Keratinocyte (primary cell): Measurements from ENCODE around the gene SYNE1. TPM values are rescaled to one million over a fixed set of nuclear protein-coding genes. Genes with fewer than 3 reads are reported as not detected.

Experiments used
- DNase-seq: peaks from one replicate; pipeline ENCODE4 v3.0.0-alpha.2; 2011; ENCODE audit warnings: low read depth, missing footprints, low spot score
- FAIRE-seq: peaks from 2 replicates; lab custom pipeline; 2011; peaks lifted over from hg19 to GRCh38; lab: Jason Lieb, UNC
- H2AFZ ChIP-seq: 2 replicates; pipeline ENCODE4 v1.6.0; 2012; ENCODE audit warnings: low read length, control low read depth, inconsistent platforms; ENCODE audit not compliant: control insufficient read depth
- H3K27ac ChIP-seq: 2 replicates; pipeline ENCODE4 v1.5.1; 2011; ENCODE audit warnings: low read length; ENCODE audit not compliant: control insufficient read depth, insufficient read depth
- H3K27me3 ChIP-seq: 3 replicates; pipeline ENCODE4 v1.6.0; 2011; ENCODE audit warnings: low read length; ENCODE audit not compliant: control insufficient read depth, insufficient read depth; ENCODE audit errors: extremely low read depth
- H3K36me3 ChIP-seq, 2 experiments: 2 replicates in 1 of 2; 3 replicates in 1 of 2; pipeline ENCODE4 v1.5.1; 2011; ENCODE audit warnings: low read length in 2 of 2, mild to moderate bottlenecking in 1 of 2; ENCODE audit not compliant: control insufficient read depth in 2 of 2, insufficient read depth in 2 of 2; ENCODE audit errors: extremely low read depth in 1 of 2
- H3K4me1 ChIP-seq: 3 replicates; pipeline ENCODE4 v1.5.1; 2011; ENCODE audit warnings: low read length; ENCODE audit not compliant: control insufficient read depth, insufficient read depth; ENCODE audit errors: extremely low read depth
- H3K4me2 ChIP-seq: 3 replicates; pipeline ENCODE4 v1.6.0; 2011; ENCODE audit warnings: low read depth, low read length; ENCODE audit not compliant: control insufficient read depth, insufficient read depth; ENCODE audit errors: extremely low read depth
- H3K4me3 ChIP-seq, 3 experiments: fragments of 200-600 bp in 1 of 3; sonication (generic) in 1 of 3; 2 replicates in 2 of 3; 3 replicates in 1 of 3; pipeline ENCODE4 v1.5.1; 2011 to 2016; ENCODE audit warnings: low read length in 3 of 3, mild to moderate bottlenecking in 3 of 3, control low read depth in 2 of 3, inconsistent platforms in 1 of 3, low read depth in 1 of 3, mixed read lengths in 1 of 3, mixed run types in 1 of 3, moderate library complexity in 1 of 3; ENCODE audit not compliant: control insufficient read depth in 2 of 3, insufficient read depth in 2 of 3; ENCODE audit errors: extremely low read depth in 1 of 3
- H3K79me2 ChIP-seq: 2 replicates; pipeline ENCODE4 v1.6.0; 2012; ENCODE audit warnings: low read length; ENCODE audit not compliant: control insufficient read depth, insufficient read depth
- H3K9ac ChIP-seq: 3 replicates; pipeline ENCODE4 v1.6.0; 2011; ENCODE audit warnings: low read length; ENCODE audit not compliant: control insufficient read depth, insufficient read depth; ENCODE audit errors: extremely low read depth
- H3K9me1 ChIP-seq: 3 replicates; pipeline ENCODE4 v1.6.0; 2011; ENCODE audit warnings: low read length; ENCODE audit not compliant: control insufficient read depth, insufficient read depth; ENCODE audit errors: extremely low read depth
- H3K9me3 ChIP-seq: 2 replicates; pipeline ENCODE4 v1.5.1; 2012; ENCODE audit warnings: low read depth, low read length; ENCODE audit not compliant: control insufficient read depth
- H4K20me1 ChIP-seq: 3 replicates; pipeline ENCODE4 v1.6.0; 2011; ENCODE audit warnings: low read length; ENCODE audit not compliant: control insufficient read depth, insufficient read depth; ENCODE audit errors: extremely low read depth
- EZH2 ChIP-seq: IDR thresholded peaks from one replicate; pipeline ENCODE4 v1.6.1; 2012; ENCODE audit warnings: inconsistent platforms, mild to moderate bottlenecking, low read length, moderate library complexity
- dilution Hi-C: fragments of 300-500 bp; cut with MboI; formaldehyde crosslinking; loops from one replicate; pipeline ENCODE4 v1.7.0; 2020; ENCODE audit warnings: low sequenced_read_pairs; ENCODE audit not compliant: extremely low pct_ligation_motif_present
- polyA plus RNA-seq, 5 experiments: library from polyadenylated mRNA; depleted of rRNA in 3 of 5; stranded (reverse) in 3 of 5; stranded (forward) in 1 of 5; unstranded in 1 of 5; fragments of >200 nt; gene quantifications; 1 replicate in 1 of 5; 2 replicates in 3 of 5; 3 replicates in 1 of 5; pipeline versions ENCODE4 v1.2.1 to v1.2.3, GENCODE V29; 2011 to 2012; ENCODE audit warnings: missing spikeins in 2 of 5, low read depth in 1 of 5, low replicate concordance in 1 of 5
- TF ChIP-seq, protein P1 (sequence below), 3 experiments: IDR thresholded peaks in 1 of 3; conservative IDR thresholded peaks in 1 of 3; optimal IDR thresholded peaks in 1 of 3; 2 replicates in 2 of 3; 3 replicates in 1 of 3; pipeline versions ENCODE3 to v1.5.1; 2011; ENCODE audit warnings: low read length in 3 of 3, mild to moderate bottlenecking in 3 of 3, moderate library complexity in 2 of 3, control low read depth in 1 of 3, inconsistent platforms in 1 of 3; ENCODE audit not compliant: insufficient read depth in 2 of 3; ENCODE audit errors: extremely low read depth in 1 of 3

SYNE1 gene
- polyA plus RNA-seq, 1 donor (not counting 4 experiments of a cell fraction or from before 2014, with no cell fraction given) = 4.0 TPM

DNA sequence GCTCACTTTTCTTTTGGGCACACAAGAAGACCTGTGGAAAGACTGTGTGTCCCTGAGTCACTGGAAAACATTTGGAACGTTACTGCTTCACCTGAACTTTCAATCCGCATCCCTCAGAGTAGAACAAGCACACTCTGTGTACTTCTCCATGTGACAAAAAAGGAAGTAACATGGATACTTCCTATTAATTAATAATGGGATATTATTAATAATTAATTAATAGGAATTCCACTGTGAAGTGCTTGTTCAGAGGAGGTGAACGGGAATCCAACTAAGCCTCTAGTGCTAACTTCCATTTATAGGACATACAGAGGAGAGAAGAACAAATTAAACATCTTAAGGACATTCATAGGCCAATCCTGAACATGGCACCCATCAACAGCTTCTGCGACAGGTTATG, 407.8 kb downstream of the SYNE1 start:
- Histone ChIP-seq H2AFZ (no peak overlapping the region), H3K27me3 (no peaks in the 10 kb centered on the region), H3K36me3 (no peaks in the 10 kb centered on the region), H3K27ac (no peak overlapping the region), H3K4me1 (no peaks in the 10 kb centered on the region), H3K79me2 (no peaks in the 10 kb centered on the region), H3K4me2 (no peak overlapping the region), H3K9ac (no peak overlapping the region), H3K9me3 (no peaks in the 10 kb centered on the region), H3K9me1 (no peaks in the 10 kb centered on the region), H4K20me1 (no peaks in the 10 kb centered on the region), H3K4me3 (no peak overlapping the region)
- FAIRE-seq = no peak
- no peak for TF ChIP-seq EZH2
- TF ChIP-seq, protein P1, sequence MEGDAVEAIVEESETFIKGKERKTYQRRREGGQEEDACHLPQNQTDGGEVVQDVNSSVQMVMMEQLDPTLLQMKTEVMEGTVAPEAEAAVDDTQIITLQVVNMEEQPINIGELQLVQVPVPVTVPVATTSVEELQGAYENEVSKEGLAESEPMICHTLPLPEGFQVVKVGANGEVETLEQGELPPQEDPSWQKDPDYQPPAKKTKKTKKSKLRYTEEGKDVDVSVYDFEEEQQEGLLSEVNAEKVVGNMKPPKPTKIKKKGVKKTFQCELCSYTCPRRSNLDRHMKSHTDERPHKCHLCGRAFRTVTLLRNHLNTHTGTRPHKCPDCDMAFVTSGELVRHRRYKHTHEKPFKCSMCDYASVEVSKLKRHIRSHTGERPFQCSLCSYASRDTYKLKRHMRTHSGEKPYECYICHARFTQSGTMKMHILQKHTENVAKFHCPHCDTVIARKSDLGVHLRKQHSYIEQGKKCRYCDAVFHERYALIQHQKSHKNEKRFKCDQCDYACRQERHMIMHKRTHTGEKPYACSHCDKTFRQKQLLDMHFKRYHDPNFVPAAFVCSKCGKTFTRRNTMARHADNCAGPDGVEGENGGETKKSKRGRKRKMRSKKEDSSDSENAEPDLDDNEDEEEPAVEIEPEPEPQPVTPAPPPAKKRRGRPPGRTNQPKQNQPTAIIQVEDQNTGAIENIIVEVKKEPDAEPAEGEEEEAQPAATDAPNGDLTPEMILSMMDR (optimal IDR thresholded peaks at IDR 0.05 in 1 of 3, IDR thresholded peaks at IDR 0.05 in 1 of 3, conservative IDR thresholded peaks at IDR 0.05 in 1 of 3; ENCODE audit: extremely low read depth in 1 of 3, insufficient read depth in 2 of 3, low read length in 3 of 3) = no peak
- dilution Hi-C loops = no loop called here
- no peak for DNase-seq

DNA sequence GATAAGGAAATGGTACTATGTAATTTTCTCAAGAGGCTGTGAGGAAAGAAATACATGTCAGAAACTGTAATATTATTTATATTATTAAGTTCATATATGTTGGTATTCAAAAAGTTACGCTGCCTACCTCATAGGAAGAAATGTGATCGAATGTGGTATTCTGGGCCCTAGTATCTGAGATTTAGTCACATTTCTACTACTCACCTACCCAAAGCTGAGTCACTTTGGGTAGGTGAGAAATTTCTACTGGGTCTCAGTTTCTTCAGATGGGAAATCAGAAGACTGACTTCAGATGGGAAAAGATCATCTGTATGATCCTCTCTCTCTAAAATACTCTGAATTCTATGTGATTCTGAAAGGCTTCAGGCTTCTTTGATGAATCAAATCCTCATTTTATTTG, 411.0 kb downstream of the SYNE1 start:
- no peak for FAIRE-seq
- no peaks in the 10 kb centered on the region for H3K27me3 ChIP-seq
- no peak for DNase-seq
- H3K79me2 ChIP-seq = no peaks in the 10 kb centered on the region
- H3K27ac ChIP-seq = no peak overlapping the region
- no peaks in the 10 kb centered on the region for H3K9me1 ChIP-seq
- dilution Hi-C loops = no loop called here
- no peak overlapping the region for H2AFZ ChIP-seq
- no peak overlapping the region for H3K4me2 ChIP-seq
- H3K4me1 ChIP-seq = no peaks in the 10 kb centered on the region
- no peak overlapping the region for H3K4me3 ChIP-seq
- H4K20me1 ChIP-seq = no peaks in the 10 kb centered on the region
- H3K9ac ChIP-seq = no peak overlapping the region
- no peaks in the 10 kb centered on the region for H3K36me3 ChIP-seq
- TF ChIP-seq, protein P1 (optimal IDR thresholded peaks at IDR 0.05 in 1 of 3, IDR thresholded peaks at IDR 0.05 in 1 of 3, conservative IDR thresholded peaks at IDR 0.05 in 1 of 3; ENCODE audit: extremely low read depth in 1 of 3, insufficient read depth in 2 of 3, low read length in 3 of 3) = no peak
- no peak for TF ChIP-seq EZH2
- H3K9me3 ChIP-seq = peaks cover 10% of the 10 kb centered on the region
